Measurements from ENCODE around the gene PJA2. TPM values are rescaled to one million over a fixed set of nuclear protein-coding genes. Genes with fewer than 3 reads are reported as not detected.

Gene PJA2
- total and polyA plus RNA-seq, 9 donors = 58.8 to 122 (median 109) TPM

- H3K9me3 ChIP-seq = no peaks in the 10 kb centered on the region
- no peaks in the 10 kb centered on the region for H3K27me3 ChIP-seq
- no peak for DNase-seq
- peaks cover 16% of the 10 kb centered on the region for H3K4me1 ChIP-seq (ENCODE audit: insufficient read depth)
- 79 to 99% (median 95%) methylated on average over 3 of the region's 3 CpGs for WGBS, 3 donors
- intact Hi-C loops (cut with DNase I) = no loop called here
- TF ChIP-seq CTCF (IDR thresholded peaks at IDR 0.05) (no peak), EP300 (IDR thresholded peaks at IDR 0.05) (no peak), POLR2A (IDR thresholded peaks at IDR 0.05) (no peak)
- H3K36me3 ChIP-seq = no peaks in the 10 kb centered on the region
- H3K27ac ChIP-seq = no peak overlapping the region
- no peak overlapping the region for H3K4me3 ChIP-seq
These were observed 82.2 kb downstream of the PJA2 start for GRCh38 chr5:109327570-109327969.

GRCh38 chr5:109326919-109327318 lies 82.9 kb downstream of the PJA2 start:
- intact Hi-C loops (cut with DNase I) = no loop called here
- H3K27ac ChIP-seq = no peak overlapping the region
- TF ChIP-seq EP300 (IDR thresholded peaks at IDR 0.05) = no peak
- TF ChIP-seq POLR2A (IDR thresholded peaks at IDR 0.05) = no peak
- no peak for TF ChIP-seq CTCF (IDR thresholded peaks at IDR 0.05)
- no peaks in the 10 kb centered on the region for H3K36me3 ChIP-seq
- no peak overlapping the region for H3K4me3 ChIP-seq
- no peaks in the 10 kb centered on the region for H3K9me3 ChIP-seq
- WGBS, 3 donors = 14 to 25% (median 17%) methylated on average over 4 of the region's 4 CpGs
- H3K27me3 ChIP-seq = no peaks in the 10 kb centered on the region
- peaks cover 16% of the 10 kb centered on the region for H3K4me1 ChIP-seq (ENCODE audit: insufficient read depth)
- no peak for DNase-seq

GRCh38 chr5:109325456-109325855 lies 84.3 kb downstream of the PJA2 start:
- Histone ChIP-seq H3K27ac (no peak overlapping the region), H3K4me1 (ENCODE audit: insufficient read depth) (peaks cover 16% of the 10 kb centered on the region), H3K27me3 (no peaks in the 10 kb centered on the region), H3K36me3 (no peaks in the 10 kb centered on the region), H3K9me3 (no peaks in the 10 kb centered on the region), H3K4me3 (no peak overlapping the region)
- no peak for DNase-seq
- WGBS, 3 donors = 16 to 32% (median 27%) methylated on average over 5 of the region's 5 CpGs
- intact Hi-C loops (cut with DNase I) = no loop called here
- TF ChIP-seq POLR2A (IDR thresholded peaks at IDR 0.05) (no peak), CTCF (IDR thresholded peaks at IDR 0.05) (no peak), EP300 (IDR thresholded peaks at IDR 0.05) (no peak)

GRCh38 chr5:109324931-109325330 lies 84.8 kb downstream of the PJA2 start:
- TF ChIP-seq POLR2A (IDR thresholded peaks at IDR 0.05) = no peak
- no peak for TF ChIP-seq EP300 (IDR thresholded peaks at IDR 0.05)
- no peak for TF ChIP-seq CTCF (IDR thresholded peaks at IDR 0.05)
- Histone ChIP-seq H3K36me3 (no peaks in the 10 kb centered on the region), H3K9me3 (no peaks in the 10 kb centered on the region), H3K4me1 (ENCODE audit: insufficient read depth) (peaks cover 16% of the 10 kb centered on the region), H3K27me3 (no peaks in the 10 kb centered on the region), H3K27ac (peak overlapping the region in 1 of 2 donors; percentile 16), H3K4me3 (no peak overlapping the region)
- DNase-seq = peak in 2 of 5 donors; percentile 12 to 39
- intact Hi-C loops (cut with DNase I) = no loop called here
- WGBS, 3 donors = 13 to 18% (median 18%) methylated on average over 5 of the region's 5 CpGs
